ENCODE results near the gene SIAH3. TPM values are rescaled to one million over a fixed set of nuclear protein-coding genes. Genes with fewer than 3 reads are reported as not detected.

SIAH3 gene
- total RNA-seq, 3 donors from 2014 or later (not counting 1 experiment from before 2014, with no cell fraction given): not detected

DNA sequence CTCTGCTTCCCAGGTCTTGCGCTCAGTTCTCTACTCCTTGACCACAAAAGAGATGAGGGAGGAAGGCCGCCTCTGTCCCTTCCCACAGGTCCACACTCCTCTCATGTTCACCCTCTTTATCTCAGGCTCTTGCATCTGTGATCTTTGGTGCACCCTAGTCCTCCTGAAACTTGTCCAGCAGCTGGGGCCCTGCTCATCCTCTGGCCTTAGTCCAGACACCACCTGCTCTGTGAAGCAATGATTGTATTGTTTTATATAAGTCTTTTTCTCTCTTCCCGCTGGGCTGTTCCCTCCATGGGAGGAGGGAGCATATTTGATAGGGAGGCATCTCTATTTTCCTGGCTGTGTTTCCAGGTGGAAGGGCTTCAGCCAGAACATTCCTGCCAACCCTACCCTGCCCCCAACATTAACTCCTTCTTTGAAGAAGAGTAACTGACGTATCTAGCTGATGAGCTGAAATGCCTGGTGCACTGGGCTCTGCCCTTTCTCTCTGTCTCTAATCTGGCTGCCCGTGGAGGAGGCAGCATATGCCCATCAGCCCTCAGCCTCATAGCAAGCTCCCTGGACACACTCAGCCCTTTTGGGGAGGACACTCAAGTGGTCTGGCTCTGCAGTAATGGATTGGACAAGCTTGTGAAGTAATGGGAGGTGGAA lies 38.2 kb upstream of the SIAH3 start:
- Histone ChIP-seq H3K9me3 (ENCODE audit: control insufficient read depth, insufficient read depth, low read length) (no peaks in the 10 kb centered on the region), H3K4me1 (ENCODE audit: control insufficient read depth, insufficient read depth, low read length) (no peaks in the 10 kb centered on the region), H3K27ac (ENCODE audit: low read length) (no peak overlapping the region), H3K4me3 (ENCODE audit: low read length) (no peak overlapping the region), H3K36me3 (ENCODE audit: control insufficient read depth, insufficient read depth, low read length) (no peaks in the 10 kb centered on the region), H3K27me3 (ENCODE audit: control insufficient read depth, insufficient read depth, low read length) (no peaks in the 10 kb centered on the region)
- no peak for ATAC-seq
- Mint-ChIP-seq H3K9me3 (no peaks in the 10 kb centered on the region), H3K36me3 (no peaks in the 10 kb centered on the region), H3K4me1 (no peaks in the 10 kb centered on the region), H3K27me3 (ENCODE audit: low read depth in 2 of 2) (peaks cover 11 to 28% of the 10 kb centered on the region in 2 donors), H3K4me3 (no peak overlapping the region), H3K27ac (no peak overlapping the region)
- intact Hi-C loops (cut with micrococcal nuclease): no loop called here
- WGBS (ENCODE audit: insufficient coverage): 90% methylated on average over 4 of the region's 5 CpGs
- TF ChIP-seq, protein P1, sequence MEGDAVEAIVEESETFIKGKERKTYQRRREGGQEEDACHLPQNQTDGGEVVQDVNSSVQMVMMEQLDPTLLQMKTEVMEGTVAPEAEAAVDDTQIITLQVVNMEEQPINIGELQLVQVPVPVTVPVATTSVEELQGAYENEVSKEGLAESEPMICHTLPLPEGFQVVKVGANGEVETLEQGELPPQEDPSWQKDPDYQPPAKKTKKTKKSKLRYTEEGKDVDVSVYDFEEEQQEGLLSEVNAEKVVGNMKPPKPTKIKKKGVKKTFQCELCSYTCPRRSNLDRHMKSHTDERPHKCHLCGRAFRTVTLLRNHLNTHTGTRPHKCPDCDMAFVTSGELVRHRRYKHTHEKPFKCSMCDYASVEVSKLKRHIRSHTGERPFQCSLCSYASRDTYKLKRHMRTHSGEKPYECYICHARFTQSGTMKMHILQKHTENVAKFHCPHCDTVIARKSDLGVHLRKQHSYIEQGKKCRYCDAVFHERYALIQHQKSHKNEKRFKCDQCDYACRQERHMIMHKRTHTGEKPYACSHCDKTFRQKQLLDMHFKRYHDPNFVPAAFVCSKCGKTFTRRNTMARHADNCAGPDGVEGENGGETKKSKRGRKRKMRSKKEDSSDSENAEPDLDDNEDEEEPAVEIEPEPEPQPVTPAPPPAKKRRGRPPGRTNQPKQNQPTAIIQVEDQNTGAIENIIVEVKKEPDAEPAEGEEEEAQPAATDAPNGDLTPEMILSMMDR (IDR thresholded peaks at IDR 0.05): no peak
- DNase-seq: no peak

DNA sequence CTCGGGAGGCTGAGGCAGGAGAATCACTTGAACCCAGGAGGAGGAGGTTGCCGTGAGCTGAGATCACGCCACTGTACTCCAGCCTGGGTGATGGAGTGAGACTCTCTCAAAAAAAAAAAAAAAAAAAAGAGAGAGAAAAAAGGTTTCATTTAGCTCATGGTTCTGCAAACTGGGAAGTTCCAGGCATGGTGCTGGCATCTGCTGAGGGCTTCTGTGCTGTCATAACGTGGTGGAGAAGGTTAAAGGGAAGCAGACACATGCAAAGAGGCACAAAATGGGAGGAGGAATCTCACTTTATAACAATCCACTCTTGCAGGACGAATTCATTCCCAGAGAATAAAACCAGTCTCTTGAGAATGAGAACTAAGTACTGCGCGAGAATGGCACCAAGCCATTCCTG lies 34.9 kb upstream of the SIAH3 start:
- DNase-seq: no peak
- Histone ChIP-seq H3K4me1 (ENCODE audit: control insufficient read depth, insufficient read depth, low read length) (no peaks in the 10 kb centered on the region), H3K27ac (ENCODE audit: low read length) (no peak overlapping the region), H3K36me3 (ENCODE audit: control insufficient read depth, insufficient read depth, low read length) (no peaks in the 10 kb centered on the region), H3K9me3 (ENCODE audit: control insufficient read depth, insufficient read depth, low read length) (no peaks in the 10 kb centered on the region), H3K4me3 (ENCODE audit: low read length) (no peak overlapping the region), H3K27me3 (ENCODE audit: control insufficient read depth, insufficient read depth, low read length) (no peaks in the 10 kb centered on the region)
- 81% methylated on average over 7 of the region's 7 CpGs for WGBS (ENCODE audit: insufficient coverage)
- H3K4me3 Mint-ChIP-seq: no peak overlapping the region
- no peaks in the 10 kb centered on the region for H3K4me1 Mint-ChIP-seq
- H3K36me3 Mint-ChIP-seq: no peaks in the 10 kb centered on the region
- peaks cover 14 to 25% of the 10 kb centered on the region in 2 donors for H3K27me3 Mint-ChIP-seq (ENCODE audit: low read depth in 2 of 2)
- ATAC-seq: no peak
- H3K9me3 Mint-ChIP-seq: no peaks in the 10 kb centered on the region
- H3K27ac Mint-ChIP-seq: no peak overlapping the region
- TF ChIP-seq, protein P1 (IDR thresholded peaks at IDR 0.05): no peak
- intact Hi-C loops (cut with micrococcal nuclease): no loop called here

DNA sequence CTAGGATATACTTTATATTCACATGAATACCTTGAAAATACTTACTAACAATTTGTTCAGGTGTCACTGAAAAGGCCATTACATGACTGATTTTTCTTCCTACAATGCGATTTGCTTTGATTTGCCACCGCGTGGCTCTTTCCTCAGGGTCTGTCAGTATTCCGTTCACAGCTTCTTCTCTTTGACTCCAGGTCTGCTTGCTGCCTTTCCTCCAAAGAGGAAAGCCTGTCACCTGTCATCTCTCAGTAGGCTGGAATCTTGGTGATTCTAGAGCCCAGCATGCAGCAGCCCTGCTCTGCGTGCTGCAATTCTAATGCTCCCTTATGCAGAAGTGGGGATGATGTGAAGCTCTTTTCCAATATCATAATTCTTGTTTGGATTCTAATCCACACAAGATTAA lies 33.6 kb upstream of the SIAH3 start:
- no peak overlapping the region for H3K4me3 ChIP-seq (ENCODE audit: low read length)
- H3K4me1 ChIP-seq (ENCODE audit: control insufficient read depth, insufficient read depth, low read length): no peaks in the 10 kb centered on the region
- ATAC-seq: no peak
- no peaks in the 10 kb centered on the region for H3K9me3 ChIP-seq (ENCODE audit: control insufficient read depth, insufficient read depth, low read length)
- no peak overlapping the region for H3K27ac Mint-ChIP-seq
- H3K4me3 Mint-ChIP-seq: no peak overlapping the region
- intact Hi-C loops (cut with micrococcal nuclease): no loop called here
- H3K9me3 Mint-ChIP-seq: no peaks in the 10 kb centered on the region
- no peaks in the 10 kb centered on the region for H3K36me3 ChIP-seq (ENCODE audit: control insufficient read depth, insufficient read depth, low read length)
- H3K27me3 Mint-ChIP-seq (ENCODE audit: low read depth in 2 of 2): peaks cover 10 to 23% of the 10 kb centered on the region in 2 donors
- 97% methylated on average over 5 of the region's 5 CpGs for WGBS (ENCODE audit: insufficient coverage)
- H3K27ac ChIP-seq (ENCODE audit: low read length): no peak overlapping the region
- no peaks in the 10 kb centered on the region for H3K36me3 Mint-ChIP-seq
- TF ChIP-seq, protein P1 (IDR thresholded peaks at IDR 0.05): no peak
- DNase-seq: no peak
- no peaks in the 10 kb centered on the region for H3K4me1 Mint-ChIP-seq
- H3K27me3 ChIP-seq (ENCODE audit: control insufficient read depth, insufficient read depth, low read length): no peaks in the 10 kb centered on the region

DNA sequence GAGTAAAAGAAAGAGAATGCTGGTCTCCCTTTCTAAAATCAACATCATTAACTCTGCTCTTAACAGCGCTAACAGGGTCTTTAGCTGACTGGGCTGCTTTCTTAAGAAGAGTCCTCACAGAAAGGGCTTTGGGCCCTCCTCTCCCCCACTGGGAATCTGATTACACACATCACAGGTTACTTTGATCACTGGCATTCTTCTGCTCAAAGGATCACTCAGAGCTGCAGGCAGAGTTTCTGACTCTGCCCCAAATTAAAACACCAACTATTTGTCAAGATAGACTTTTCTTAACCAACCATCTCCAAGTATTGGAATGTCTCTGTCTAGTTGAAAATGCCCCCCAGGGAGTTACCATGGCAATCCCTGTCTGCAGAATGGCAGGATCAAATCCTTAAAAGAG lies 31.1 kb upstream of the SIAH3 start:
- TF ChIP-seq, protein P1 (IDR thresholded peaks at IDR 0.05): no peak
- H3K27ac Mint-ChIP-seq: no peak overlapping the region
- H3K36me3 Mint-ChIP-seq: no peaks in the 10 kb centered on the region
- H3K4me3 ChIP-seq (ENCODE audit: low read length): no peak overlapping the region
- H3K4me3 Mint-ChIP-seq: no peak overlapping the region
- ATAC-seq (no peak), DNase-seq (no peak)
- peaks cover 10 to 21% of the 10 kb centered on the region in 2 donors for H3K27me3 Mint-ChIP-seq (ENCODE audit: low read depth in 2 of 2)
- H3K9me3 Mint-ChIP-seq: no peaks in the 10 kb centered on the region
- H3K9me3 ChIP-seq (ENCODE audit: control insufficient read depth, insufficient read depth, low read length): no peaks in the 10 kb centered on the region
- H3K36me3 ChIP-seq (ENCODE audit: control insufficient read depth, insufficient read depth, low read length): no peaks in the 10 kb centered on the region
- H3K27ac ChIP-seq (ENCODE audit: low read length): no peak overlapping the region
- H3K27me3 ChIP-seq (ENCODE audit: control insufficient read depth, insufficient read depth, low read length): no peaks in the 10 kb centered on the region
- H3K4me1 Mint-ChIP-seq: no peaks in the 10 kb centered on the region
- no peaks in the 10 kb centered on the region for H3K4me1 ChIP-seq (ENCODE audit: control insufficient read depth, insufficient read depth, low read length)
- intact Hi-C loops (cut with micrococcal nuclease): no loop called here
- WGBS (ENCODE audit: insufficient coverage): 100% methylated on average over 1 of the region's 1 CpG

Measured in natural killer cell (primary cell).